Neural progenitor cell (in vitro differentiated cells): Measurements from ENCODE around the gene PIP5K1B.

ENCODE experiments used
- CTCF ChIP-seq: fragments of 200-600 bp; sonication (generic); IDR thresholded peaks from 2 replicates; pipeline ENCODE4 v1.5.1; 2017; ENCODE audit warnings: antibody characterized with exemption, mild to moderate bottlenecking
- EZH2phosphoT487 ChIP-seq: fragments of 200-600 bp; sonication (generic); IDR thresholded peaks from 2 replicates; pipeline ENCODE4 v1.6.1; 2017; ENCODE audit warnings: antibody characterized with exemption

GRCh38 chr9:69040646-69041045 is 335.6 kb downstream of the PIP5K1B start:
- no peak for TF ChIP-seq CTCF
- no peak for TF ChIP-seq EZH2phosphoT487
